K562 (cell line): ENCODE results near the gene PLCL1. TPM values are rescaled to one million over a fixed set of nuclear protein-coding genes. Genes with fewer than 3 reads are reported as not detected.

Experiments used
- ATAC-seq: fragments of 200-7000 bp; cut with Tn5 transposase; 3 replicates; pipeline ENCODE4 v1.9.1; 2020; ENCODE audit warnings: moderate library complexity
- BruUV-seq: library from RNA; stranded (reverse); fragments of 400-500 nt; replicated peaks from 2 replicates; lab custom pipeline; 2021; lab: Mats Ljungman, UMichigan
- CTCF ChIA-PET: fragments of 300-600 bp; formaldehyde crosslinking; extraction: SDS; loops from one replicate; lab custom pipeline; 2021; ENCODE audit warnings: low intra/inter-chr PET ratio; lab: Yijun Ruan, JAX
- POLR2A ChIA-PET: fragments of 300-600, 350-650 bp; sonication (Branson Sonifier 250); formaldehyde crosslinking; extraction: SDS; loops from one replicate; lab custom pipeline; 2021; ENCODE audit warnings: antibody characterized with exemption, inconsistent platforms; lab: Yijun Ruan, JAX
- DNase-seq, 4 experiments: peaks; one replicate each; pipeline versions ENCODE4 v3.0.0 to v3.0.0-alpha.2; 2011 to 2018; ENCODE audit warnings: low spot score in 3 of 4, mixed read lengths in 3 of 4; ENCODE audit errors: extremely low read depth in 1 of 4
- FAIRE-seq: peaks from 2 replicates; lab custom pipeline; 2011; peaks lifted over from hg19 to GRCh38; lab: Jason Lieb, UNC
- H2AFZ ChIP-seq: 2 replicates; pipeline ENCODE4 v1.6.0; 2011; ENCODE audit warnings: low read depth, low read length, control low read depth, inconsistent platforms
- H3K27ac ChIP-seq: fragments of 200-600 bp; 3 replicates; pipeline ENCODE4 v1.8.0; 2011; ENCODE audit warnings: low read depth, mild to moderate bottlenecking, control low read depth, inconsistent platforms, low read length, moderate library complexity, mixed read lengths; ENCODE audit errors: extremely low read depth
- H3K27me3 ChIP-seq, 2 experiments: fragments of 300-600 bp in 1 of 2; 2 replicates in 1 of 2; 3 replicates in 1 of 2; pipeline versions ENCODE4 v1.6.0 to v1.8.0; 2011; ENCODE audit warnings: inconsistent platforms in 2 of 2, low read length in 2 of 2, mild to moderate bottlenecking in 1 of 2, mixed read lengths in 1 of 2, moderate library complexity in 1 of 2; ENCODE audit not compliant: control insufficient read depth in 2 of 2, insufficient read depth in 2 of 2
- H3K36me3 ChIP-seq: fragments of 300-600 bp; 3 replicates; pipeline ENCODE4 v1.8.0; 2011; ENCODE audit warnings: mild to moderate bottlenecking, low read length, inconsistent platforms; ENCODE audit not compliant: control insufficient read depth, insufficient read depth
- H3K4me1 ChIP-seq, 2 experiments: fragments of 200-600 bp in 1 of 2; replicated peaks in 1 of 2; 2 replicates in 1 of 2; 3 replicates in 1 of 2; pipeline versions ENCODE4 v1.5.1 to v1.8.0; 2011; ENCODE audit warnings: inconsistent platforms in 2 of 2, low read length in 2 of 2, mild to moderate bottlenecking in 1 of 2, mixed read lengths in 1 of 2, moderate library complexity in 1 of 2; ENCODE audit not compliant: control insufficient read depth in 2 of 2, insufficient read depth in 2 of 2
- H3K4me2 ChIP-seq: 2 replicates; pipeline ENCODE4 v1.6.1; 2011; ENCODE audit warnings: low read length, control low read depth, inconsistent platforms, mixed read lengths; ENCODE audit not compliant: insufficient read depth
- H3K4me3 ChIP-seq: fragments of 200-600 bp; sonication (generic), shearing (Covaris generic); 2 replicates; pipeline ENCODE4 v1.5.1; 2016; ENCODE audit warnings: control low read depth, inconsistent platforms
- H3K79me2 ChIP-seq: fragments of 200-600 bp; 3 replicates; pipeline ENCODE4 v1.8.0; 2011; ENCODE audit warnings: low read length, inconsistent platforms; ENCODE audit not compliant: control insufficient read depth, insufficient read depth
- H3K9ac ChIP-seq, 2 experiments: 2 replicates each; pipeline versions ENCODE4 v1.6.0 to v1.6.1; 2011; ENCODE audit warnings: low read depth in 2 of 2, low read length in 2 of 2, control low read depth in 1 of 2, inconsistent platforms in 1 of 2, mild to moderate bottlenecking in 1 of 2, mixed read lengths in 1 of 2; ENCODE audit not compliant: insufficient read depth in 1 of 2
- H3K9me1 ChIP-seq: one replicate; pipeline ENCODE4 v1.6.0; 2011; ENCODE audit warnings: inconsistent platforms, mild to moderate bottlenecking, low read length, moderate library complexity; ENCODE audit not compliant: control insufficient read depth, insufficient read depth
- H3K9me3 ChIP-seq: replicated peaks from 2 replicates; pipeline ENCODE4 v1.5.1; 2011; ENCODE audit warnings: low read depth, low read length, inconsistent platforms; ENCODE audit not compliant: control insufficient read depth, insufficient read depth
- H4K20me1 ChIP-seq: replicated peaks from 2 replicates; pipeline ENCODE4 v1.6.1; 2011; ENCODE audit warnings: low read length, inconsistent platforms, mixed read lengths; ENCODE audit not compliant: control insufficient read depth, insufficient read depth
- CEBPB ChIP-seq: fragments of 450-650 bp; IDR thresholded peaks from 2 replicates; pipeline ENCODE4 v1.6.1; 2016; ENCODE audit warnings: missing genetic modification characterization, missing compliant biosample characterization
- CREM ChIP-seq: IDR thresholded peaks from 2 replicates; pipeline ENCODE4 v1.6.1; 2014; ENCODE audit warnings: antibody characterized with exemption, low read depth
- DEAF1 ChIP-seq: fragments of 450-650 bp; formaldehyde crosslinking; IDR thresholded peaks from 2 replicates; pipeline ENCODE4 v1.4.0; 2020; ENCODE audit warnings: mild to moderate bottlenecking, moderate library complexity
- MCM3 ChIP-seq: fragments of 450-650 bp; IDR thresholded peaks from 2 replicates; pipeline ENCODE4 v1.6.1; 2016
- RCOR1 ChIP-seq, 2 experiments: IDR thresholded peaks; 2 replicates each; pipeline ENCODE4 v1.6.1; 2012; ENCODE audit warnings: low read depth in 2 of 2, low read length in 2 of 2, borderline replicate concordance in 1 of 2, improper control_type of control experiment in 1 of 2
- SP2 ChIP-seq: IDR thresholded peaks from 2 replicates; pipeline ENCODE4 v1.6.1; 2011; ENCODE audit warnings: mild to moderate bottlenecking, low read depth, low read length, moderate library complexity; ENCODE audit not compliant: poor library complexity, severe bottlenecking; ENCODE audit errors: extremely low read depth
- ZNF212 ChIP-seq: fragments of 450-650 bp; formaldehyde crosslinking; IDR thresholded peaks from 2 replicates; pipeline ENCODE4 v1.4.0; 2020; ENCODE audit warnings: mild to moderate bottlenecking
- in situ Hi-C: fragments of 300-500 bp; cut with MboI; formaldehyde crosslinking; loops from 4 replicates; pipeline ENCODE4 v1.15.0; 2018; ENCODE audit warnings: inconsistent platforms, mixed read lengths
- intact Hi-C: fragments of 100-400 bp; cut with micrococcal nuclease; formaldehyde crosslinking; loops from 2 replicates; pipeline ENCODE4 v1.14.2; 2022
- polyA plus RNA-seq, 8 experiments: library from polyadenylated mRNA; depleted of rRNA in 4 of 8; stranded (reverse) in 5 of 8; unstranded in 3 of 8; fragments of >200 nt; fragmentation: Nextera tagmentation in 2 of 8; fragmentation: Illumina TruSeq in 1 of 8; extraction: Ambion mirVana in 2 of 8; extraction: Trizol in 1 of 8; gene quantifications; 2 replicates each; pipeline versions ENCODE4 v1.2.1 to v1.2.3, GENCODE V29; 2011 to 2014; ENCODE audit warnings: inconsistent platforms in 1 of 8, missing spikeins in 1 of 8
- total RNA-seq, 7 experiments: library from RNA; depleted of rRNA in 6 of 7; stranded (reverse); fragments of >200 nt in 6 of 7; fragmentation: Illumina TruSeq in 2 of 7; extraction: Trizol in 2 of 7; gene quantifications; 2 replicates each; pipeline versions ENCODE4 v1.2.1 to v1.2.3, GENCODE V29; 2011 to 2021; ENCODE audit warnings: low replicate concordance in 1 of 7
- TF ChIP-seq, protein P1 (sequence below): fragments of 250-450 bp; sonication (Bioruptor Pico); IDR thresholded peaks from 2 replicates; pipeline ENCODE4 v1.4.0; 2020; ENCODE audit warnings: mild to moderate bottlenecking, moderate library complexity

Gene PLCL1
- total and polyA plus RNA-seq, 9 of the 15 experiments (the other 6 are each of a cell fraction or from before 2014, with no cell fraction given): 2.0 to 17.7 (median 8.6) TPM

DNA sequence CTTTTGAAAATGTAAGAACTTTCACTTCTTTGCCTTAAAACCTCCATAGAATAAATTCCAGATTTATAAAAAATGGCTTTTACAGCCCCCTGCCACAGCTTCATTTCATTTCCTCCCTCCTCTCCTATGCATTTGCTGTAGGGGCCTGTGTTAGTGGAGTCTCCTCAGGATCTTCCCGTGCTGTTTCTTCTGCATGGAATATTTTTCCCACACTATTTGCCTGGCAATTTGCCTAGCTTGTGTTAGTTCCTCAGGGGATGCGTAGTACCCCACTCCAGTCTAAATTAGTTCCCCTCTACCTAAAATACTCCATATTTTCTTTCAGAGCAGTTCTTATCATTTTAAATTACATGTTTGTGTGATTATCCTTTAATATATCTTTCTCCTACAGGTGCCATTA, 262.2 kb downstream of the PLCL1 start (continued):
- TF ChIP-seq, protein P1, sequence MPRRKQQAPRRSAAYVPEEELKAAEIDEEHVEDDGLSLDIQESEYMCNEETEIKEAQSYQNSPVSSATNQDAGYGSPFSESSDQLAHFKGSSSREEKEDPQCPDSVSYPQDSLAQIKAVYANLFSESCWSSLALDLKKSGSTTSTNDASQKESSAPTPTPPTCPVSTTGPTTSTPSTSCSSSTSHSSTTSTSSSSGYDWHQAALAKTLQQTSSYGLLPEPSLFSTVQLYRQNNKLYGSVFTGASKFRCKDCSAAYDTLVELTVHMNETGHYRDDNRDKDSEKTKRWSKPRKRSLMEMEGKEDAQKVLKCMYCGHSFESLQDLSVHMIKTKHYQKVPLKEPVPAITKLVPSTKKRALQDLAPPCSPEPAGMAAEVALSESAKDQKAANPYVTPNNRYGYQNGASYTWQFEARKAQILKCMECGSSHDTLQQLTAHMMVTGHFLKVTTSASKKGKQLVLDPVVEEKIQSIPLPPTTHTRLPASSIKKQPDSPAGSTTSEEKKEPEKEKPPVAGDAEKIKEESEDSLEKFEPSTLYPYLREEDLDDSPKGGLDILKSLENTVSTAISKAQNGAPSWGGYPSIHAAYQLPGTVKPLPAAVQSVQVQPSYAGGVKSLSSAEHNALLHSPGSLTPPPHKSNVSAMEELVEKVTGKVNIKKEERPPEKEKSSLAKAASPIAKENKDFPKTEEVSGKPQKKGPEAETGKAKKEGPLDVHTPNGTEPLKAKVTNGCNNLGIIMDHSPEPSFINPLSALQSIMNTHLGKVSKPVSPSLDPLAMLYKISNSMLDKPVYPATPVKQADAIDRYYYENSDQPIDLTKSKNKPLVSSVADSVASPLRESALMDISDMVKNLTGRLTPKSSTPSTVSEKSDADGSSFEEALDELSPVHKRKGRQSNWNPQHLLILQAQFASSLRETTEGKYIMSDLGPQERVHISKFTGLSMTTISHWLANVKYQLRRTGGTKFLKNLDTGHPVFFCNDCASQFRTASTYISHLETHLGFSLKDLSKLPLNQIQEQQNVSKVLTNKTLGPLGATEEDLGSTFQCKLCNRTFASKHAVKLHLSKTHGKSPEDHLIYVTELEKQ: no peak
- TF ChIP-seq, all 486 proteins: peak for 0

GRCh38 chr2:198072655-198073054, 268.3 kb downstream of the PLCL1 start:
- ChIA-PET POLR2A (no interaction called here), CTCF (no interaction called here)
- Histone ChIP-seq H3K79me2 (peaks cover 5% of the 10 kb centered on the region; the same call in 2 of the 3 replicates), H2AFZ (no peak overlapping the region), H3K4me2 (no peak overlapping the region), H3K9ac (no peak overlapping the region), H3K4me1 (no peaks in the 10 kb centered on the region), H3K4me3 (no peak overlapping the region), H3K27ac (no peak overlapping the region), H3K27me3 (no peaks in the 10 kb centered on the region), H3K36me3 (no peaks in the 10 kb centered on the region), H3K9me3 (no peaks in the 10 kb centered on the region), H3K9me1 (no peaks in the 10 kb centered on the region), H4K20me1 (no peaks in the 10 kb centered on the region)
- in situ Hi-C loops (no loop called here), intact Hi-C loops (no loop called here)
- DNase-seq: no peak
- BruUV-seq: no TSS peak
- no peak for FAIRE-seq
- no peak for TF ChIP-seq CREM
- no peak for TF ChIP-seq ZNF212 (CRISPR knock-in tag)
- TF ChIP-seq RCOR1 (IDR thresholded peaks at IDR 0.05; ENCODE audit: borderline replicate concordance in 1 of 2, low read depth in 2 of 2, low read length in 2 of 2): no peak
- no peak for TF ChIP-seq SP2
- TF ChIP-seq DEAF1 (CRISPR knock-in tag): no peak
- no peak for TF ChIP-seq CEBPB (tag)
- no peak for TF ChIP-seq MCM3
- no peak for ATAC-seq
